ENCODE results near the gene CHPF2.

CHPF2 gene

GRCh38 chr7:151205730-151206129, 26.6 kb upstream of the CHPF2 start:
- no peak for DNase-seq (ENCODE audit: low spot score)
- in situ Hi-C loops (cut with MboI; ENCODE audit: low pct_unique_long_range_greater_than_20kb, low sequenced_read_pairs, unreplicated experiment) = no loop called here
- no peak for TF ChIP-seq CTCF (IDR thresholded peaks at IDR 0.05; ENCODE audit: extremely low read depth, insufficient read depth, missing control alignments)

GRCh38 chr7:151206914-151207313, 25.4 kb upstream of the CHPF2 start:
- TF ChIP-seq CTCF (IDR thresholded peaks at IDR 0.05; ENCODE audit: extremely low read depth, insufficient read depth, missing control alignments) = no peak
- in situ Hi-C loops (cut with MboI; ENCODE audit: low pct_unique_long_range_greater_than_20kb, low sequenced_read_pairs, unreplicated experiment) = no loop called here
- no peak for DNase-seq (ENCODE audit: low spot score)

- no peak for TF ChIP-seq CTCF (IDR thresholded peaks at IDR 0.05; ENCODE audit: extremely low read depth, insufficient read depth, missing control alignments)
- in situ Hi-C loops (cut with MboI; ENCODE audit: low pct_unique_long_range_greater_than_20kb, low sequenced_read_pairs, unreplicated experiment) = no loop called here
- no peak for DNase-seq (ENCODE audit: low spot score)
These were observed 25.0 kb upstream of the CHPF2 start for GRCh38 chr7:151207315-151207714.

- no peak for TF ChIP-seq CTCF (IDR thresholded peaks at IDR 0.05; ENCODE audit: extremely low read depth, insufficient read depth, missing control alignments)
- in situ Hi-C loops (cut with MboI; ENCODE audit: low pct_unique_long_range_greater_than_20kb, low sequenced_read_pairs, unreplicated experiment) = no loop called here
- no peak for DNase-seq (ENCODE audit: low spot score)
These were observed 24.5 kb upstream of the CHPF2 start for GRCh38 chr7:151207804-151208203.

GRCh38 chr7:151208253-151208862, 23.9 kb upstream of the CHPF2 start:
- no peak for DNase-seq (ENCODE audit: low spot score)
- no peak for TF ChIP-seq CTCF (IDR thresholded peaks at IDR 0.05; ENCODE audit: extremely low read depth, insufficient read depth, missing control alignments)
- in situ Hi-C loops (cut with MboI; ENCODE audit: low pct_unique_long_range_greater_than_20kb, low sequenced_read_pairs, unreplicated experiment) = no loop called here

- DNase-seq (ENCODE audit: low spot score) = no peak
- in situ Hi-C loops (cut with MboI; ENCODE audit: low pct_unique_long_range_greater_than_20kb, low sequenced_read_pairs, unreplicated experiment) = no loop called here
- TF ChIP-seq CTCF (IDR thresholded peaks at IDR 0.05; ENCODE audit: extremely low read depth, insufficient read depth, missing control alignments) = no peak
These were observed 22.7 kb upstream of the CHPF2 start for GRCh38 chr7:151209588-151209987.
